Loucy (cell line): ENCODE data around the gene ARHGEF26.

Experiments
- H2AFZ ChIP-seq: fragments of 200-600 bp; sonication (generic); 2 replicates; pipeline ENCODE4 v1.6.0; 2016; ENCODE audit warnings: antibody characterized with exemption, mild to moderate bottlenecking, low read length, moderate library complexity
- H3F3A ChIP-seq: fragments of 200-600 bp; 2 replicates; pipeline ENCODE4 v1.6.0; 2016; ENCODE audit warnings: antibody characterized with exemption, low read depth, mild to moderate bottlenecking
- H3K27me3 ChIP-seq: fragments of 200-600 bp; sonication (generic); 2 replicates; pipeline ENCODE4 v1.6.1; 2014; ENCODE audit warnings: low read length, mild to moderate bottlenecking; ENCODE audit not compliant: insufficient read depth, poor library complexity, severe bottlenecking
- H3K36me3 ChIP-seq: fragments of 200-600 bp; sonication (generic); 2 replicates; pipeline ENCODE4 v1.6.1; 2016; ENCODE audit warnings: low read length; ENCODE audit not compliant: insufficient read depth
- H3K4me1 ChIP-seq: fragments of 200-600 bp; sonication (generic); 2 replicates; pipeline ENCODE4 v1.5.1; 2014; ENCODE audit warnings: low read length, mild to moderate bottlenecking; ENCODE audit not compliant: insufficient read depth, poor library complexity, severe bottlenecking
- H3K4me2 ChIP-seq: fragments of 200-600 bp; sonication (generic); 2 replicates; pipeline ENCODE4 v1.6.0; 2014; ENCODE audit warnings: antibody characterized with exemption, low read length, low read depth, mild to moderate bottlenecking; ENCODE audit not compliant: poor library complexity, severe bottlenecking
- H3K4me3 ChIP-seq: fragments of 200-600 bp; sonication (generic); 2 replicates; pipeline ENCODE4 v1.5.1; 2014; ENCODE audit warnings: low read length, mild to moderate bottlenecking, mixed read lengths; ENCODE audit not compliant: poor library complexity, severe bottlenecking
- H3K79me2 ChIP-seq: fragments of 200-600 bp; sonication (generic); 2 replicates; pipeline ENCODE4 v1.6.1; 2014; ENCODE audit warnings: low read length; ENCODE audit not compliant: insufficient read depth
- H3K9ac ChIP-seq: fragments of 200-600 bp; sonication (generic); 2 replicates; pipeline ENCODE4 v1.6.0; 2014; ENCODE audit warnings: mild to moderate bottlenecking, low read depth, low read length, moderate library complexity; ENCODE audit not compliant: poor library complexity, severe bottlenecking
- H3K9me2 ChIP-seq: fragments of 200-600 bp; sonication (generic); replicated peaks from 2 replicates; pipeline ENCODE4 v1.6.1; 2016; ENCODE audit warnings: low read depth, low read length, mixed read lengths
- H3K9me3 ChIP-seq: fragments of 200-600 bp; sonication (generic); 2 replicates; pipeline ENCODE4 v1.6.1; 2014; ENCODE audit warnings: mild to moderate bottlenecking, antibody characterized with exemption, low read length, low read depth; ENCODE audit not compliant: insufficient read depth
- H4K20me1 ChIP-seq: fragments of 200-600 bp; sonication (generic); 2 replicates; pipeline ENCODE4 v1.6.0; 2014; ENCODE audit warnings: antibody characterized with exemption, low read length, mild to moderate bottlenecking; ENCODE audit not compliant: insufficient read depth, poor library complexity, severe bottlenecking
- CTCF ChIP-seq: fragments of 200-600 bp; sonication (generic); conservative IDR thresholded peaks from 2 replicates; pipeline ENCODE4 v1.5.1; 2014; ENCODE audit warnings: mild to moderate bottlenecking, antibody characterized with exemption, low read length
- EZH2phosphoT487 ChIP-seq: fragments of 200-600 bp; IDR thresholded peaks from 2 replicates; pipeline ENCODE4 v1.6.1; 2018; ENCODE audit warnings: antibody characterized with exemption, mild to moderate bottlenecking, moderate library complexity, borderline replicate concordance

The ARHGEF26 gene

DNA sequence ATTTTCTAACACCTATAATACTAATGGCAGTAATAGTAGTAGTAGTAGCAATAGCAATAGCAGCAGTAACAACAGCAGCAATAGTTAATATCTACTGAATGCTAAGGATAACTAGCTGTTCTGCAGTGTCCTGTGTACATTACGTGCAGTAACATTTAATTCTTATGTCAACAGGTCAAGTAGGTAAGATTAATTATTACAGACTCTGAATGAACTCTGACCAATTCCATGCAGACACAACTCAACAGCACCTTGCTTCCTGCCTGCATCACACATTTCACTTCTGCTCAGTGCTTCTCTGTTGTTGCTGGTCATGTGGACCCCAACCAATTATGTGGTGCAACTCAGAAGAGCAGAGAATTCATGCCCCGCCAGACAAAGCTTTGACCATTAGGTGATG lies 39.9 kb upstream of the ARHGEF26 start:
- Histone ChIP-seq H3K4me3 (no peak overlapping the region), H3F3A (no peaks in the 10 kb centered on the region), H3K79me2 (no peaks in the 10 kb centered on the region), H4K20me1 (no peaks in the 10 kb centered on the region), H3K9me3 (no peaks in the 10 kb centered on the region), H3K9me2 (no peaks in the 10 kb centered on the region), H3K4me2 (no peak overlapping the region), H3K4me1 (no peaks in the 10 kb centered on the region), H3K9ac (no peak overlapping the region), H3K27me3 (no peaks in the 10 kb centered on the region), H2AFZ (no peak overlapping the region), H3K36me3 (no peaks in the 10 kb centered on the region)
- TF ChIP-seq CTCF (no peak), EZH2phosphoT487 (no peak)

DNA sequence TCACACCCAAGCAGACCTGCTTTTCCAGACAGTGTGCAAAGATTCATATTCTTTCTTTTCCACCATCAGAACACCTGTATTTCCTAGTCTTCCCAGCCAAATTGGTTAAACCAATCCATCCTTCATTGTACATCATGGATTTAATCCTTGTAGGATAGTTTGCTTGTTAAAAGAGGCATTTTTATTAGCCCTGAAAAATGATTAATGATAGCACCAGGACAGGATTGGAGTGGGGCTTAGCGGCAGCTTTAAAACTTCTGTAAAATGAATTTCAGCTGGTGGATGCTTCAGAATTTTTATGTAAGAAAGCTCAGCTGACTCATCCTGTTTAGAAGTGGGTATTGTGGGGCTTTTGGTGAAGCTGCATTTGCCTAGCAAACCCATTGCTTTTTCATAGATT lies 36.1 kb upstream of the ARHGEF26 start:
- H3K4me3 ChIP-seq, result no peak overlapping the region
- H3K9me3 ChIP-seq, result no peaks in the 10 kb centered on the region
- no peaks in the 10 kb centered on the region for H3K9me2 ChIP-seq
- no peaks in the 10 kb centered on the region for H3K27me3 ChIP-seq
- no peak overlapping the region for H2AFZ ChIP-seq
- H3K4me1 ChIP-seq, result no peaks in the 10 kb centered on the region
- H3K79me2 ChIP-seq, result no peaks in the 10 kb centered on the region
- TF ChIP-seq CTCF (no peak), EZH2phosphoT487 (no peak)
- H3K9ac ChIP-seq, result no peak overlapping the region
- H3K36me3 ChIP-seq, result no peaks in the 10 kb centered on the region
- no peaks in the 10 kb centered on the region for H4K20me1 ChIP-seq
- no peak overlapping the region for H3K4me2 ChIP-seq
- no peaks in the 10 kb centered on the region for H3F3A ChIP-seq

- no peak for TF ChIP-seq CTCF
- TF ChIP-seq EZH2phosphoT487, result no peak
- no peaks in the 10 kb centered on the region for H3K27me3 ChIP-seq
- no peaks in the 10 kb centered on the region for H3K79me2 ChIP-seq
- H3K4me3 ChIP-seq, result no peak overlapping the region
- no peak overlapping the region for H2AFZ ChIP-seq
- no peak overlapping the region for H3K9ac ChIP-seq
- H4K20me1 ChIP-seq, result no peaks in the 10 kb centered on the region
- H3K9me3 ChIP-seq, result no peaks in the 10 kb centered on the region
- H3K36me3 ChIP-seq, result no peaks in the 10 kb centered on the region
- H3K4me1 ChIP-seq, result no peaks in the 10 kb centered on the region
- no peak overlapping the region for H3K4me2 ChIP-seq
- no peaks in the 10 kb centered on the region for H3F3A ChIP-seq
- no peaks in the 10 kb centered on the region for H3K9me2 ChIP-seq
These were observed 35.4 kb upstream of the ARHGEF26 start for GRCh38 chr3:154085799-154086198.
